ENCODE results near the gene USP11.

GRCh38 chrX:47208108-47208507 is 24.7 kb upstream of the USP11 start:
- TF ChIP-seq POLR2A (IDR thresholded peaks at IDR 0.05; ENCODE audit: low read depth) (no peak), CTCF (IDR thresholded peaks at IDR 0.05) (no peak)
